ENCODE results near the gene SNX13.

DNA sequence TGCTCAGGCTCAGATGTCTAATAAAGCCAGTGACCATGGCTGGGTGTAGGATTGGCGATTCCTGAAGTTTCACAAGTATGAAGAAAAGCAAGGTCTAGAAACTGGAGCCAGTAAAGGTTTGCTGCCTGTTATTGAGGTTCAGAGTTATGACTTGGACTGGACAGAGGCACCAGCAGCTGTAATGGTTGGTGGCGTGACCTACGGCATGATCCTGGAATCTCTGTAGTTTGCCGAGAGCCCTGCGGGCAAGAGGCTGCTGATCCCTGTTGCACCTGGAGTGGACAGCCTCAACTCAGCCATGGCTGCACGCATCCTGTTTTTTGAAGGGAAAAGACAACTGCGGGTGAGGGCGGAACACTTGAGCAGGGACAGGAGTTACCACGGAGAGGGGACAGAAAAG is 22.4 kb upstream of the SNX13 start:
- TF ChIP-seq POLR2A (IDR thresholded peaks at IDR 0.05; ENCODE audit: low read depth, low read length) = no peak
- TF ChIP-seq, protein P1, sequence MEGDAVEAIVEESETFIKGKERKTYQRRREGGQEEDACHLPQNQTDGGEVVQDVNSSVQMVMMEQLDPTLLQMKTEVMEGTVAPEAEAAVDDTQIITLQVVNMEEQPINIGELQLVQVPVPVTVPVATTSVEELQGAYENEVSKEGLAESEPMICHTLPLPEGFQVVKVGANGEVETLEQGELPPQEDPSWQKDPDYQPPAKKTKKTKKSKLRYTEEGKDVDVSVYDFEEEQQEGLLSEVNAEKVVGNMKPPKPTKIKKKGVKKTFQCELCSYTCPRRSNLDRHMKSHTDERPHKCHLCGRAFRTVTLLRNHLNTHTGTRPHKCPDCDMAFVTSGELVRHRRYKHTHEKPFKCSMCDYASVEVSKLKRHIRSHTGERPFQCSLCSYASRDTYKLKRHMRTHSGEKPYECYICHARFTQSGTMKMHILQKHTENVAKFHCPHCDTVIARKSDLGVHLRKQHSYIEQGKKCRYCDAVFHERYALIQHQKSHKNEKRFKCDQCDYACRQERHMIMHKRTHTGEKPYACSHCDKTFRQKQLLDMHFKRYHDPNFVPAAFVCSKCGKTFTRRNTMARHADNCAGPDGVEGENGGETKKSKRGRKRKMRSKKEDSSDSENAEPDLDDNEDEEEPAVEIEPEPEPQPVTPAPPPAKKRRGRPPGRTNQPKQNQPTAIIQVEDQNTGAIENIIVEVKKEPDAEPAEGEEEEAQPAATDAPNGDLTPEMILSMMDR (IDR thresholded peaks at IDR 0.05; ENCODE audit: extremely low read depth in 1 of 2, insufficient read depth in 1 of 2, low read depth in 1 of 2, low read length in 2 of 2) = no peak
